ENCODE results near the gene MED20. TPM values are rescaled to one million over a fixed set of nuclear protein-coding genes. Genes with fewer than 3 reads are reported as not detected.

MED20 gene
- total and polyA plus RNA-seq, 10 of the 15 experiments (the other 5 are each of a cell fraction or from before 2014, with no cell fraction given): 13.4 to 24.8 (median 17.9) TPM

DNA sequence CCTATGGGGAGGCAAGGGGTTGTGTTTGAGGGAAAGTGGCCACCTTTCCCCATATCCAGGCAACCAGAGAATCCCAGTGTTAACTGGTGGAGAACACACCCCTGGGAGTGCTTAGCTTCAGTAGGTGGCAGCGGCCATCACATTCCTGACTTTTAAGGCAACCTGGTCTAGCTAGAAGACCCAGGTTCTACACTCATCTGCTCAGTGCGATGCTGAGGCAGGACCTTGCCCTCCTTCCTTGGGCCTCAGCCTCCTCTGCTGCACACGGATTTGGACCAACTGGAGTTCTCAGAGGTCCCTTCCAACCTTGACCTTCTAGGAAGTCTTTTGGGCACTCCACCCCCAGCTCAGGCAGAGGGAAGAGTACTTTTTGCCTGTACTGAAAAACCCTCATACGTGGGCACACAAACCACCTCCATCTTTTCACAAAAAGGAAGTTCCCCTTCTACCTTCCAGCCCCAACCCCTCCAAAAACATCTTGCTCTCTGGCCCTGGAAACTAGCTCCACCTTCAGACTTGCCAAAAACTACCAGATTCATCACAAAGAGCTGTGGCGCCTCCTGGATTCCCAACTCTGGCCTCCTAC, 17.7 kb upstream of the MED20 start:
- peaks cover 2% of the 10 kb centered on the region; the same call in 1 of the 2 replicates for H4K20me1 ChIP-seq (ENCODE audit: control insufficient read depth, insufficient read depth)
- FAIRE-seq (no peak), DNase-seq (ENCODE audit: low read depth, low spot score) (no peak), ATAC-seq (no peak)
- peaks cover 10 to 19% of the 10 kb centered on the region in 2 experiments for H3K36me3 ChIP-seq (ENCODE audit: control insufficient read depth in 2 of 2, insufficient read depth in 2 of 2, low read length in 1 of 2)
- in situ Hi-C loops (cut with MboI) (loop anchor here (10.0 kb wide), 1 partner anchor 106 kb away; no protein-coding TSS in a partner anchor), intact Hi-C loops (cut with micrococcal nuclease; ENCODE audit: unreplicated experiment) (no loop called here)
- H3K79me2 ChIP-seq (ENCODE audit: control insufficient read depth, insufficient read depth, low read length): peaks cover 35% of the 10 kb centered on the region
- TF ChIP-seq PAX8 (IDR thresholded peaks at IDR 0.05): no peak
- 0 out of 2 replicates have a peak, but pooled peaks have one; percentile 26 for TF ChIP-seq MTA3 (IDR thresholded peaks at IDR 0.05; ENCODE audit: borderline replicate concordance, low read length)
- SMC1A ChIA-PET (ENCODE audit: uncharacterized antibody, unreplicated experiment): interaction anchor here (0.6 to 12.4 kb wide), 11 partner anchors 14 to 1023 kb away, joined by 3 to 138 read pairs (median 4); partner anchors contain the start of genes BYSL, MED20 and TAF8
- peak overlapping the region; percentile 29; the same call in 1 of the 2 replicates for H2AFZ ChIP-seq (ENCODE audit: control insufficient read depth, low read depth, low read length)
- peak overlapping the region; percentile 86 for H3K4me2 ChIP-seq (ENCODE audit: control insufficient read depth, insufficient read depth)
- CTCF ChIA-PET: interaction anchor here (0.8 to 13.2 kb wide), 10 partner anchors 11 to 151 kb away, joined by 3 to 193 read pairs (median 6); partner anchors contain the start of genes BYSL, MED20, TOMM6 and USP49
- 0 out of 2 replicates have a peak overlapping the region, but pooled peaks have one; percentile 98 for H3K4me3 ChIP-seq
- WGBS (ENCODE audit: insufficient coverage, insufficient replicate concordance, low lambda C conversion rate, missing lambda C conversion rate): 54% methylated on average over 5 of the region's 5 CpGs
- no TSS peak for BruUV-seq (replicated peaks)
- POLR2A ChIA-PET: interaction anchor here (0.6 to 2.7 kb wide), 7 partner anchors 33 to 128 kb away, joined by 3 to 8 read pairs (median 3); no protein-coding TSS in a partner anchor
- RAD21 ChIA-PET (ENCODE audit: unreplicated experiment): interaction anchor here (0.8 to 6.4 kb wide), 5 partner anchors 17 to 107 kb away, joined by 3 to 69 read pairs (median 6); partner anchors contain the start of genes BYSL and MED20
- H3K27me3 ChIP-seq (replicated peaks in 1 of 2; ENCODE audit: control insufficient read depth in 2 of 2, insufficient read depth in 2 of 2, low read length in 1 of 2): no peaks in the 10 kb centered on the region
- peak overlapping the region; percentile 54 for H3K27ac ChIP-seq (ENCODE audit: control insufficient read depth, insufficient read depth)
- H3K9ac ChIP-seq (ENCODE audit: control insufficient read depth, insufficient read depth, low read length): peak overlapping the region; percentile 68; the same call in 1 of the 2 replicates
- peaks cover 46% of the 10 kb centered on the region for H3K4me1 ChIP-seq (ENCODE audit: control insufficient read depth, insufficient read depth, low read length)
- no peaks in the 10 kb centered on the region for H3K9me3 ChIP-seq (replicated peaks; ENCODE audit: control insufficient read depth, insufficient read depth, low read length)

DNA sequence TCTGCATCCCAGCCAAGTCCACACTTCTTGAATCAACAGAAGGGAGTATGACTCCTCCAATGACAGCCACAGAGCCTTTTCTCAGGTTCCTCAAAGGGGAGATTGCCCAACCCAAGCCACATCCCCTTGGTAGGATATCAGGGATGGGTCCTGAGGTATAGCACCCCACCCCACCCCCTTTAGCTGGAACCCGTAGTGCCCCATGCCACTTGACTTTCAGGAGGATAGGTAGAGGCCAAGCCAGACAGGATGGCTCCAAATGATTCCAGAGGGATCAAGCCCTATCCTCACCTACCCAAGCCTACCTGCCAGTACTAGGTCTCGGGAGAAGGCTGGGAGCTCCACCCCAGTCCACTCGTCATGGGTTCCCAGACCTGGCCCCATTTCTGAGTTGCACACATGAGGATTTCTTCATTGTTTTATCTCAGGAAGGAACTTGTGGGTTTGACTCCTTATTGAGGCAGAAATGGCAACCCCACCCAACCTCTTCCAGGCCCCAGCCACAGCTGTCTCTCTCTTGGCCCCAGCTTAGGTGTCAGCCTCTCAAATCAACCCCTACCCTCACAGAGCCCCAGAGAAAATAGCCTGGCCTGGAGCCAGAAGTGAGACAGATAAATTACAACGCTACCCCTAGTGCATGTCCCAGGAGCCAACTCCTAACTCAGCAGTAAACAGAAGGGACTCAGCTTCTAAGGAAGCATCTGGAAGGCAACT, 17.1 kb upstream of the MED20 start:
- Histone ChIP-seq H3K4me2 (ENCODE audit: control insufficient read depth, insufficient read depth) (peak overlapping the region; percentile 86), H3K27me3 (replicated peaks in 1 of 2; ENCODE audit: control insufficient read depth in 2 of 2, insufficient read depth in 2 of 2, low read length in 1 of 2) (no peaks in the 10 kb centered on the region), H3K79me2 (ENCODE audit: control insufficient read depth, insufficient read depth, low read length) (peaks cover 35% of the 10 kb centered on the region), H2AFZ (ENCODE audit: control insufficient read depth, low read depth, low read length) (no peak overlapping the region), H4K20me1 (ENCODE audit: control insufficient read depth, insufficient read depth) (peaks cover 2% of the 10 kb centered on the region; the same call in 1 of the 2 replicates), H3K4me3 (no peak overlapping the region), H3K36me3 (ENCODE audit: control insufficient read depth in 2 of 2, insufficient read depth in 2 of 2, low read length in 1 of 2) (peaks cover 10 to 19% of the 10 kb centered on the region in 2 experiments), H3K9ac (ENCODE audit: control insufficient read depth, insufficient read depth, low read length) (no peak overlapping the region; the same call in 1 of the 2 replicates), H3K9me3 (replicated peaks; ENCODE audit: control insufficient read depth, insufficient read depth, low read length) (no peaks in the 10 kb centered on the region), H3K4me1 (ENCODE audit: control insufficient read depth, insufficient read depth, low read length) (peaks cover 46% of the 10 kb centered on the region), H3K27ac (ENCODE audit: control insufficient read depth, insufficient read depth) (no peak overlapping the region; the same call in 1 of the 2 replicates)
- 59% methylated on average over 4 of the region's 4 CpGs for WGBS (ENCODE audit: insufficient coverage, insufficient replicate concordance, low lambda C conversion rate, missing lambda C conversion rate)
- ChIA-PET CTCF (interaction anchor here (0.8 to 13.2 kb wide), 10 partner anchors 14 to 292 kb away, joined by 3 to 193 read pairs (median 8); partner anchors contain the start of genes BYSL, MED20, TOMM6 and USP49), SMC1A (ENCODE audit: uncharacterized antibody, unreplicated experiment) (interaction anchor here (1.4 to 12.4 kb wide), 8 partner anchors 13 to 154 kb away, joined by 3 to 138 read pairs (median 4); partner anchors contain the start of genes BYSL, MED20 and TAF8), POLR2A (interaction anchor here (0.6 to 2.7 kb wide), 5 partner anchors 25 to 106 kb away, joined by 3 to 8 read pairs (median 4); no protein-coding TSS in a partner anchor), RAD21 (ENCODE audit: unreplicated experiment) (interaction anchor here (0.7 to 6.4 kb wide), 6 partner anchors 17 to 106 kb away, joined by 3 to 69 read pairs (median 9); partner anchors contain the start of genes BYSL and MED20)
- intact Hi-C loops (cut with micrococcal nuclease; ENCODE audit: unreplicated experiment) (loop anchor here (2.0 kb wide), 1 partner anchor 151 kb away; the partner anchor contains the start of gene TOMM6), in situ Hi-C loops (cut with MboI) (loop anchor here (10.0 kb wide), 1 partner anchor 107 kb away; no protein-coding TSS in a partner anchor)
- ATAC-seq (no peak), DNase-seq (ENCODE audit: low read depth, low spot score) (no peak), FAIRE-seq (no peak)
- no TSS peak for BruUV-seq (replicated peaks)
- TF ChIP-seq, protein P1, sequence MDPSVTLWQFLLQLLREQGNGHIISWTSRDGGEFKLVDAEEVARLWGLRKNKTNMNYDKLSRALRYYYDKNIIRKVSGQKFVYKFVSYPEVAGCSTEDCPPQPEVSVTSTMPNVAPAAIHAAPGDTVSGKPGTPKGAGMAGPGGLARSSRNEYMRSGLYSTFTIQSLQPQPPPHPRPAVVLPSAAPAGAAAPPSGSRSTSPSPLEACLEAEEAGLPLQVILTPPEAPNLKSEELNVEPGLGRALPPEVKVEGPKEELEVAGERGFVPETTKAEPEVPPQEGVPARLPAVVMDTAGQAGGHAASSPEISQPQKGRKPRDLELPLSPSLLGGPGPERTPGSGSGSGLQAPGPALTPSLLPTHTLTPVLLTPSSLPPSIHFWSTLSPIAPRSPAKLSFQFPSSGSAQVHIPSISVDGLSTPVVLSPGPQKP (IDR thresholded peaks at IDR 0.05; ENCODE audit: low read depth, low read length): no peak
- TF ChIP-seq NRF1 (conservative IDR thresholded peaks at IDR 0.05; ENCODE audit: low read depth, low read length): no peak
- TF ChIP-seq POLR2A (IDR thresholded peaks at IDR 0.05; ENCODE audit: low read depth, low read length): no peak
- TF ChIP-seq CHD2 (IDR thresholded peaks at IDR 0.05; ENCODE audit: borderline replicate concordance, low read depth, low read length): no peak

All from GM12878 (cell line).